A549 (cell line): ENCODE data around the gene BOD1L1. TPM values are rescaled to one million over a fixed set of nuclear protein-coding genes. Genes with fewer than 3 reads are reported as not detected.

Source experiments
- ATAC-seq, 2 experiments: fragments of 200-7000 bp in 1 of 2; fragments of >200 bp in 1 of 2; cut with Nextera tagmentation in 1 of 2; cut with Tn5 transposase in 1 of 2; 3 replicates each; pipeline versions ENCODE4 v1.8.0 to v1.9.1; 2018 to 2020; ENCODE audit warnings: mild to moderate bottlenecking in 1 of 2, moderate library complexity in 1 of 2
- CTCF ChIA-PET: fragments of 300-600 bp; sonication (Branson Sonifier 250); formaldehyde crosslinking; extraction: SDS; loops from one replicate; lab custom pipeline; 2021; ENCODE audit warnings: antibody characterized with exemption, inconsistent platforms; lab: Yijun Ruan, JAX
- POLR2A ChIA-PET: fragments of 350-600 bp; formaldehyde crosslinking; extraction: SDS; loops from one replicate; lab custom pipeline; 2021; ENCODE audit warnings: antibody characterized with exemption, inconsistent platforms; lab: Yijun Ruan, JAX
- DNase-seq, 2 experiments: peaks; one replicate each; pipeline versions ENCODE4 v3.0.0 to v3.0.0-alpha.2; 2011 to 2016; ENCODE audit warnings: low read depth in 1 of 2, low spot score in 1 of 2
- FAIRE-seq: peaks from 2 replicates; lab custom pipeline; 2011; peaks lifted over from hg19 to GRCh38; lab: Jason Lieb, UNC
- H3K27ac ChIP-seq, 2 experiments: fragments of >200 bp; sonication (Bioruptor Twin); formaldehyde crosslinking; 3 replicates each; pipeline ENCODE4 v1.5.1; 2016 to 2017
- H3K4me1 ChIP-seq: fragments of >200 bp; sonication (Bioruptor Twin); formaldehyde crosslinking; 3 replicates; pipeline ENCODE4 v1.6.1; 2016
- H3K4me2 ChIP-seq: fragments of >200 bp; sonication (Bioruptor Twin); formaldehyde crosslinking; 3 replicates; pipeline ENCODE4 v1.6.1; 2016
- H3K4me3 ChIP-seq: fragments of >200 bp; sonication (Bioruptor Twin); formaldehyde crosslinking; 3 replicates; pipeline ENCODE4 v1.5.1; 2016
- H3K9me3 ChIP-seq: fragments of >200 bp; sonication (Bioruptor Twin); formaldehyde crosslinking; 3 replicates; pipeline ENCODE4 v1.6.1; 2016
- FOSL2 ChIP-seq, 2 experiments: fragments of 450-650 bp in 1 of 2; fragments of >200 bp in 1 of 2; sonication (Bioruptor Twin) in 1 of 2; formaldehyde crosslinking; IDR thresholded peaks; 2 replicates each; pipeline versions ENCODE4 v1.5.0 to v1.6.1; 2016 to 2020; ENCODE audit warnings: mild to moderate bottlenecking in 1 of 2, moderate library complexity in 1 of 2
- HDAC2 ChIP-seq: fragments of 200-600 bp; sonication (generic); IDR thresholded peaks from 2 replicates; pipeline ENCODE4 v1.6.1; 2016
- HOXB13 ChIP-seq: fragments of 250-450 bp; sonication (Bioruptor Pico); IDR thresholded peaks from 2 replicates; pipeline ENCODE4 v1.5.0; 2020; ENCODE audit warnings: low read depth, mild to moderate bottlenecking, moderate library complexity
- JUNB ChIP-seq: fragments of >200 bp; sonication (Bioruptor Twin); formaldehyde crosslinking; IDR thresholded peaks from 2 replicates; pipeline ENCODE4 v1.6.1; 2016
- KDM1A ChIP-seq: fragments of 200-600 bp; sonication (generic); IDR thresholded peaks from 2 replicates; pipeline ENCODE4 v1.6.1; 2016; ENCODE audit warnings: low read depth, mild to moderate bottlenecking
- NFE2L2 ChIP-seq: fragments of 150-350 bp; conservative IDR thresholded peaks from 2 replicates; pipeline ENCODE4 v1.6.1; 2014; ENCODE audit warnings: low read length
- NR3C1 ChIP-seq: fragments of >200 bp; sonication (Bioruptor Twin); formaldehyde crosslinking; IDR thresholded peaks from 3 replicates; pipeline ENCODE4 v1.6.1; 2017
- RCOR1 ChIP-seq: fragments of 150-350 bp; IDR thresholded peaks from 2 replicates; pipeline ENCODE4 v1.6.1; 2014; ENCODE audit warnings: antibody characterized with exemption, low read length, low read depth
- REST ChIP-seq: fragments of 200-600 bp; sonication (generic); IDR thresholded peaks from 2 replicates; pipeline ENCODE4 v1.6.1; 2016; ENCODE audit warnings: antibody characterized with exemption, mild to moderate bottlenecking, moderate library complexity
- USF2 ChIP-seq: fragments of 450-650 bp; IDR thresholded peaks from 2 replicates; pipeline ENCODE4 v1.6.1; 2014; ENCODE audit warnings: antibody characterized with exemption
- ZFP36 ChIP-seq: fragments of 450-650 bp; IDR thresholded peaks from 2 replicates; pipeline ENCODE4 v1.6.1; 2014; ENCODE audit warnings: borderline replicate concordance; ENCODE audit not compliant: partially characterized antibody
- ZNF302 ChIP-seq: fragments of 250-450 bp; sonication (Bioruptor Pico); IDR thresholded peaks from 2 replicates; pipeline ENCODE4 v1.9.0; 2021; ENCODE audit warnings: inconsistent platforms, mild to moderate bottlenecking, moderate library complexity
- WGBS: methylation state at CpG from one replicate; pipeline ENCODE4 v1.1.6; 2017; ENCODE audit errors: missing lambda C conversion rate; 5-methylcytosine and 5-hydroxymethylcytosine counted together
- polyA plus RNA-seq, 4 experiments: library from polyadenylated mRNA; depleted of rRNA in 3 of 4; stranded (reverse); fragments of >200 nt; fragmentation: RNase III in 1 of 4; extraction: RNeasy Plus Mini Kit Qiagen cat#74134 plus additional on column Dnase treatment in 1 of 4; gene quantifications; 2 replicates in 3 of 4; 3 replicates in 1 of 4; pipeline ENCODE4 v1.2.3, GENCODE V29; 2011 to 2017

Gene BOD1L1
- polyA plus RNA-seq, 2 of the 4 experiments (the other 2 are of a cell fraction) = 16.4 to 27.7 TPM

- no peak for TF ChIP-seq REST
- no peak for TF ChIP-seq HDAC2
- TF ChIP-seq, all 56 proteins: peak for 0
Observed at GRCh38 chr4:13558881-13559280, 68.6 kb downstream of the BOD1L1 start (continued).

- ChIA-PET CTCF (no interaction called here), POLR2A (no interaction called here)
- H3K4me1 ChIP-seq = no peaks in the 10 kb centered on the region
- FAIRE-seq (no peak), ATAC-seq (no peak), DNase-seq (no peak)
- no peak overlapping the region for H3K4me2 ChIP-seq
- H3K4me3 ChIP-seq = no peak overlapping the region
- no peak for TF ChIP-seq NR3C1
- TF ChIP-seq FOSL2 (IDR thresholded peaks at IDR 0.05) = no peak
- no peak for TF ChIP-seq FOSL2 (CRISPR knock-in tag; IDR thresholded peaks at IDR 0.05)
- TF ChIP-seq REST = no peak
- no peak for TF ChIP-seq ZNF302 (CRISPR knock-in tag)
- no peak for TF ChIP-seq KDM1A
- no peak for TF ChIP-seq USF2
- TF ChIP-seq JUNB = no peak
- no peak for TF ChIP-seq NFE2L2
- no peak for TF ChIP-seq HOXB13 (CRISPR knock-in tag)
- no peak for TF ChIP-seq RCOR1
- H3K9me3 ChIP-seq = 0 out of 3 replicates have a peak, but pooled peaks cover 2% of the 10 kb centered on the region
- no peak overlapping the region for H3K27ac ChIP-seq
- 57% methylated on average over 2 of the region's 2 CpGs for WGBS
Observed at GRCh38 chr4:13555325-13555724, 72.2 kb downstream of the BOD1L1 start.

GRCh38 chr4:13553081-13553480 lies 74.4 kb downstream of the BOD1L1 start:
- FAIRE-seq (no peak), DNase-seq (no peak), ATAC-seq (no peak)
- TF ChIP-seq ZFP36 (no peak), KDM1A (no peak)
- 19% methylated on average over 1 of the region's 1 CpG for WGBS
- H3K4me1 ChIP-seq = no peaks in the 10 kb centered on the region
- ChIA-PET CTCF (no interaction called here), POLR2A (no interaction called here)
- no peak overlapping the region for H3K4me2 ChIP-seq
- no peak overlapping the region for H3K4me3 ChIP-seq
- H3K27ac ChIP-seq = no peak overlapping the region
- H3K9me3 ChIP-seq = 0 out of 3 replicates have a peak, but pooled peaks cover 2% of the 10 kb centered on the region
